ENCODE measurements around the gene FLT4. TPM values are rescaled to one million over a fixed set of nuclear protein-coding genes. Genes with fewer than 3 reads are reported as not detected.

FLT4 gene
- total RNA-seq, 1 experiment from 2014 or later, result 6.3 TPM

- H2BK120ac ChIP-seq (ENCODE audit: low read depth, low read length, poor library complexity, severe bottlenecking), result no peak overlapping the region
- TF ChIP-seq CTCF (conservative IDR thresholded peaks at IDR 0.05), result no peak
- Mint-ChIP-seq H3K27ac (no peak overlapping the region), H3K27me3 (ENCODE audit: low read depth) (peaks cover 4% of the 10 kb centered on the region; the same call in 1 of the 2 replicates), H3K4me1 (no peaks in the 10 kb centered on the region; a peak in 1 of 4 replicates), H3K36me3 (ENCODE audit: insufficient read depth in 1 of 3, low read depth in 3 of 3) (no peaks in the 10 kb centered on the region; a peak in 1 of 7 replicates), H3K4me3 (no peak overlapping the region), H3K9me3 (no peaks in the 10 kb centered on the region; a peak in 1 of 5 replicates)
- H3K79me1 ChIP-seq (ENCODE audit: insufficient read depth, low read depth, low read length, poor library complexity, severe bottlenecking), result no peaks in the 10 kb centered on the region
- no peak overlapping the region for H4K91ac ChIP-seq (ENCODE audit: insufficient read length, low read depth, low read length)
- no peak overlapping the region for H3K4me2 ChIP-seq (ENCODE audit: insufficient read depth, insufficient read length, low read length)
- DNase-seq, result no peak
- no peak overlapping the region for H2BK5ac ChIP-seq (ENCODE audit: insufficient read length, low read length)
- H2BK12ac ChIP-seq (ENCODE audit: insufficient read length, low read depth, low read length), result no peak overlapping the region
- no peak overlapping the region for H3K14ac ChIP-seq (ENCODE audit: insufficient read depth, low read length)
- H2AK5ac ChIP-seq (ENCODE audit: insufficient read length, low read length), result no peak overlapping the region
- H3K4ac ChIP-seq (ENCODE audit: low read depth, low read length), result no peak overlapping the region
- H3K18ac ChIP-seq (ENCODE audit: insufficient read length, low read depth, low read length), result no peak overlapping the region
- H3K27me3 ChIP-seq (ENCODE audit: insufficient read depth, low read length), result no peaks in the 10 kb centered on the region
- no peak overlapping the region for H2AFZ ChIP-seq (ENCODE audit: low read length)
- no peaks in the 10 kb centered on the region for H4K20me1 ChIP-seq (ENCODE audit: control insufficient read depth, insufficient read depth, insufficient read length)
- no peak overlapping the region for H4K5ac ChIP-seq (ENCODE audit: insufficient read length, low read depth, low read length)
- no peaks in the 10 kb centered on the region for H3K23me2 ChIP-seq (ENCODE audit: insufficient read length, low read depth, low read length, poor library complexity, severe bottlenecking)
- H3K27ac ChIP-seq (ENCODE audit: insufficient read length, low read depth, low read length), result no peak overlapping the region
- H3K4me1 ChIP-seq (ENCODE audit: insufficient read depth, low read length), result no peaks in the 10 kb centered on the region
- H3K23ac ChIP-seq (ENCODE audit: insufficient read length, low read depth, low read length), result no peak overlapping the region
- H3K56ac ChIP-seq (ENCODE audit: insufficient read length, low read depth, low read length), result no peak overlapping the region
- H3K9me3 ChIP-seq (ENCODE audit: control insufficient read depth, low read depth, low read length), result no peaks in the 10 kb centered on the region
- H4K8ac ChIP-seq (replicated peaks; ENCODE audit: insufficient read length, low read depth, low read length), result no peak overlapping the region
- WGBS (ENCODE audit: extremely low coverage, insufficient read length, low lambda C conversion rate), result no CpG with 5 or more reads among the region's 18 CpGs
- H3K79me2 ChIP-seq (ENCODE audit: insufficient read depth, low read length), result no peaks in the 10 kb centered on the region
- H2BK20ac ChIP-seq (ENCODE audit: low read depth, low read length, poor library complexity, severe bottlenecking), result no peak overlapping the region
- no peak overlapping the region for H3K9ac ChIP-seq (ENCODE audit: extremely low read depth, insufficient read length, low read length)
- no peak overlapping the region for H3T11ph ChIP-seq (ENCODE audit: low read length)
- no peak overlapping the region for H2BK15ac ChIP-seq (ENCODE audit: low read depth, low read length)
Observed at GRCh38 chr5:180607861-180608571, 41.4 kb downstream of the FLT4 start.

Data from H9 (cell line).